ENCODE results near the gene FAM78A.

The FAM78A gene

DNA sequence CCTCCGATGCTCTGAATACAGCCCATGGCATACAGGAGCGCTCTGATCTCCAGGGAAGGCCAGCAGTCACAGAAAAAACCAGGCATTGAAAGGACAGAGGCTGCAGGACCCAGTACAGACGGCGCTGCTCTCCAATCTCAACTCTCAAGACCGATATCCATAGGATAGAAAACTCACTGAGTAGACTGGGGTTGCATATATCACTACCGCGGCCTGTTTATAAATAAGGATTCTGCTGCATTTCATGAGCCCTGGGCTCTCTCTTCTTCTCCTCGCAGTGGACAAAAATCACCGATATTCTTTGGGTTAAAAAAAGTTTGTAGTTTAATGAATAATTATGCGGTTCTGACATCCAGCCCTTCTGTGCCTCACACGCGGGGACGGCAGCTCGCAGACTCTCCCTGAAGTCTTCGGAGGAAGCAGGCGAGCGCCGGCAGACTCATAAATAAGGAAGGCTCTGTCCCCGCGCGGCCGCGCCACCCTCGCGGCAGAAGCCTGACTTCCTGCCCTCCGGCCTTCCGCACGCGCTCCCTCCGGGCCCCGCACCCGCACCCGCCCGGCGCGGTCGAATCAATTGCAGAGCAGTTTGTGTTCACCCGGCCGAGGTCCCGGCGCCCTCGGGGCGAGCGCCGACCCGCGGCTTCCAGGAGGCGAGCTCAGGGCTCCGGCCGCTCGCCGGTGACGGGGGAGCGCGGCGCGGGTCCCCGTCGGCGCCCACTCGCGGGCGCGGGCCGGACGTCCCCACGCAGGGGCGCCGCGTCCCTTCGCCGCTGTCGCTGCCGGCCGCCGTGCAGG lies at the start of gene FAM78A:
FAM78A (minus strand) TSS at position 417 of the 795 bp plus-strand sequence; CDS start at position 86, 331 bp downstream.
- DNase-seq = peak; percentile 69

GRCh38 chr9:131324736-131325679 lies 48.7 kb upstream of the FAM78A start:
- no peak for DNase-seq

GRCh38 chr9:131323629-131324028 lies 47.3 kb upstream of the FAM78A start:
- no peak for DNase-seq

- DNase-seq = no peak
These were observed 43.8 kb upstream of the FAM78A start for GRCh38 chr9:131320031-131320685.

GRCh38 chr9:131319486-131319885 lies 43.2 kb upstream of the FAM78A start:
- DNase-seq = no peak

DNA sequence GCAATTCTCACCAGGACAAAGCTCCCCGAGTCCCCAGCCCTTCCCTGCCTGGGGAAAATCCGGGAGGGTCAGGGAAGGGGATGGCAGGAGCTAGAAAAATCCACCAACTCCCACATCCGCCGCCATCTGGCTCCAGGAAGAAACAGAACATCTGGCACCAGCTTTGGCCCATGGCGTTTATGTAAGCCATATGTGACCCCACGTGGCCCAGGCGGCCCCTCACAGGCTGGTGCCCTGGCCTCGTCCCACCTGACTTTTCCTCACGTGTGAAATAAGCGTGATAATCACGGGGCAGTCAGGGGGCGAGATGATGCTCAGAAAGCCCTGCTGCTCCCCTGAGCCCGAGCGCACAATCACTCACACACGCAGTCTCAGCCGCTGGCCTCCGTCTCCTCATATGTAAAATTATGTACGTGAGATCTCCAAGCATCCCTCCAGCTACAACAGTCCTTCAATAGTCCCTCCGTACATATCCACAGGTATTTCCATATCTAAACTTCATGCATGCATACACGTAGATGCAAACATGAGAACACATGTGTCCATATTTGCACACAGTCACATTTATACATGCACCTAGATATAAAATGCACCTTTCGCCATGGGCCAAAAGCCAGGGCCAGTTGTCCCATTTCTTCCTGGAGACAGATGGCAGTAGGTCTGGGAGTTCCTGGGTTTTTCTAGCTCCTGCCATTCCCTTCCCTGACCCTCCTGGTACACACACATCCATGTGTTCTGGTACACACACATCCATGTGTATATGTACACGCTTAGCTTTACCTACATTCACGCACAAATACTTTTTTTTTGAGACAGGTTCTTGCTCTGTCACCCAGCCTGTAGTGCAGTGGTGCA lies 42.1 kb upstream of the FAM78A start:
- DNase-seq = no peak

DNA sequence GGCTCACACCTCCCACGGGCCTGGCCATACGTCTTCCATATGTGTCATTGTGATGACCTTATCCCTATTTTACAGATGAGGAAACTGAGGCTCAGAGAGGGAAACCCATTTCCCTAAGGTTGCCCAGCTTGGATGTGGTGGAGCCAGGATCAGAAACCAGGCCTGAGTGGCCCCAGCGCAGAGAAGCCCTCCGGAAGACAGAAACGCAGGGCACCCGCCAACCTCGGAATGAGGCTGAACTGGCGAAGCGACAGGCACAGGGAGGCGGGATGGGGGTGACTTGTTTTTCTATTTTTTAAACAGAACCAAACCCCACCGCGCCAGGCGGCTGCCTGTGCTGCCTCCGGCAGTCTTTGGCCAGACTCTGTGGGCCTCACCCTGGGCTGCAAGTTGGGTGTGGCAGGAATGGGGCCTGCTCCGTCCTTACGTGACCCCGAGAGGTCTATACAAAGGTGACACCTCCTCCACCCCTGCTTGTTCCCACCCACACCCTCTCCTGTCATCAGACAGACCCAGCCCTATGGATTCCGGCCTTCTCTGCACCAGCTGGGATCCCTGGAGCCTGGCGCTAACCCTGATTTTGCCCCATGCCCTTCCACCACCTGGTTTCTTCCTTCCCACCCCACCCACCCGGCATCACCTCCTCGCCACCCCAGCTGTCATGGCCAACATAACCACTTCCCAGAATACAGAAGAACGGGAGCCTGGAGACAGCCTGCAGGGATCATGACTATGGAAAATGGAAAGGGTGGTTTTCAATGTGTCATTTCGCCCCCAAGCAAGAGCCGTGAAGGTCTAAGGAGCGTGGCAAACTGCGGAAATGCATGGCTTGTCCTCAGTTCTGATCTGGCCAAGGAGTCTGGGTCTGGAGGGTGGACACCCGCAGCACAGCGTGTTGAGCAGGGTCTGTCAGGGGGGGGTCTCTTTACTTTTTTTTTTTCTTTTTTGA lies 36.8 kb upstream of the FAM78A start:
- DNase-seq = no peak

GRCh38 chr9:131312246-131312645 lies 35.9 kb upstream of the FAM78A start:
- DNase-seq = no peak

DNA sequence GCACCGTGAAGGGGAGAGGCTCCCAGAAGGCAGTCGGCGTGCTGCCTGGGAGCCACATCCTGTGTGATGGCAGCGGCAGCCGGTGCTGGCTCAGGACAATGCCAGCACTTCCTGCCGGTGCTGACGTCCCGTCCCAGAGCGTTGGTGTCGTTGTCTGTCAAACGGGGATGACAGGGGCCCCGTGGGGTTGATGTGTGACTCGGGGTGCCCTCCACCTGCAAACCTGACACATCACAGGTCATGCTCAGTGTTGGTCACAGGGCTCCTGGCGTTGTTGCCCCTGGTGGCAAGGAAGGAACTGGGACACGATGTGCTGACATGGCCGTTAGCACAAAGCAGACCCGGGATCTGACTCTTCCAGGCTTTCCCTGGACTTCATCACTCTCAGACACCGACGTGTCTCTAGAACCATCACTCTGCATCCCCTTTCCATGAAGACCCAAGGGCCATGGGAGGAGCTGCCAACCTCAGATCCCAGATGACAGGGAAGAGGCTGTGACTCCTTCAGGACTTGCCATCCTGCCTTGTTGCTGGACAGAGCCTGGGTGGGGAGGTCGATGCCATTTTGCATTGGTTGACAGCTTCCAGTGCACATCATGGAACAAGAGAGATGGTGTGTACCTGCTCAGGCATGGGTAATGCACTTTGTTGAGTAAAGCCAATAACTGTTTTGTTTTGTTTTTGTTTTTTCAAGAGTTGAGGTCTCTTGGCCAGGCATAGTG lies 34.7 kb upstream of the FAM78A start:
- DNase-seq = peak; percentile 76

DNA sequence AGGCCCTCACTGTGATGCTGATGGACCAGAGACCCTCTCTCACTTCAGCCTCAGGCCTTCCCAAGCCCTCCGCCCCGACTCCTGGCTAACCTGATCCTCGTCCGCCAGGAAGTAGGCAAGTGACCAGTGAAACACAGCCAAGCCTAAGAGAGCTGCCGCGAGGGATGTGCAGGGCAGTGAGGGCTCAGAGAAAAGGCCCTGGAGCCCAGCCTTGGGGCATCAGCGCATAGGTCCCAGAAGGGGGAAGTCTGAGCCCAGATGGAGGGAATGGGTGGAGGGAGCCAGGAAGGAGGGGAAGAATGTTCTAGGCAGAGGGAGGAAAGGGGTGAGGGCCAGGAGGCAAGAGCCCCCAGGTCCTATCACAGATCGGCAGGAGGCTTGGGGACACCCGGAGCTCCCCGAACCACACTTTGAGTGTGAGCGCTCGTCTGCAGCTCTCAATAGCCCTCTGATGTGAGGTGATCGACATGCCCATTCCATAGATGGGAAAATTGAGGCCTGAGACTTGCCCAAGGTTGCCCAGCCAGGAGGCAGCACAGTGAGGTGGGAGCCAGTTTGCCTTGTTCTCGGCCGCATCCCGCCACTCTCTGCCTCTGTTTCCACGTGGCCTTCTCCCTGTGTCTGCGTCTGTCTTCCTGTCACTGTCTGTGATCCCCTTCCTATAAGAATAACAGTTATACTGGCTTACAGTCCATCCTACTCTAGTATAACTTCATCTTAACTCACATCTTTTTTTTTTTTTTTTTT lies 33.4 kb upstream of the FAM78A start:
- DNase-seq = no peak

DNA sequence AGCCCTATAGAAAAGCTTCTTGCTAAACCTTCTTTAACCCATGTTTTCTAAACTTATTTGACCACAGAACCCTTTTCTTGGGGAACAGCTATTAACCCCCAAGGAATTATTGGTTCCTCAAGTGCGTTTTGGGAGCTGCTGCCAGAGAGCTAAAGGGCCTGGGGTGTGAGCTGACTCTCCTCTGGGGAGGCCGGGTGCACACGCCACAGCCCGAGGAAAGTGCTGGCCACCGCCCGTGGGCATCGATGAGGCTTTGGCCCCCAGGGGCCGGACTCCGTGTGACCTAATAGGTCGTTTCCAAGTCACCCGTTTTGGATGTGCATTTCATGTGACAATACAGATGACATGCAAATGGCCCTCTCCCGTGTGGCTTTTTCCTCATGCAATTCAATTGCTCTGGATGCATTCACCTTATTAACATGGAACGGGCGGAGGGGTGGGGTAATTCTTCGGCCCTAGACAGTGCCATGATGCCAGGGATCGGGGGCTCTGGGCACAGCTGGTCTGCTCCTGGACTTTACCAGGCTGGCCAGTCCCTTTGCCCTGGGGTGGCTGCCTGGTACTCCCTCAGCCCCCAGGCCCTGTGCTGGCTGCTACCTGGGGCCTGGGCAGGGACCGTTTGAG lies 32.7 kb upstream of the FAM78A start:
- DNase-seq = no peak

- no peak for DNase-seq
These were observed 32.1 kb upstream of the FAM78A start for GRCh38 chr9:131308452-131308851.

DNA sequence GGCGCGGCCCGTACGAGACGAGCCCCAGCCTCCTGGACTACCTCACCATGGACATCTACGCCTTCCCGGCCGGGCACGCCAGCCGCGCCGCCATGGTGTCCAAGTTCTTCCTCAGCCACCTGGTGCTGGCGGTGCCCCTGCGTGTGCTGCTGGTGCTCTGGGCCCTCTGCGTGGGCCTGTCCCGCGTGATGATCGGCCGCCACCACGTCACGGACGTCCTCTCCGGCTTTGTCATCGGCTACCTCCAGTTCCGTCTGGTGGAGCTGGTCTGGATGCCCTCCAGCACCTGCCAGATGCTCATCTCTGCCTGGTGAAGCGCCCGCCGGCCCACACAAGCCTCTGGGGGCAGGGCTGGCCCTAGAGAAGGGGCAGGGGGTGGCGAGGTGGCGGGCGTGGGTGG lies 31.7 kb upstream of the FAM78A start:
- no peak for DNase-seq

- DNase-seq = no peak
These were observed 30.2 kb upstream of the FAM78A start for GRCh38 chr9:131306397-131307004.

DNA sequence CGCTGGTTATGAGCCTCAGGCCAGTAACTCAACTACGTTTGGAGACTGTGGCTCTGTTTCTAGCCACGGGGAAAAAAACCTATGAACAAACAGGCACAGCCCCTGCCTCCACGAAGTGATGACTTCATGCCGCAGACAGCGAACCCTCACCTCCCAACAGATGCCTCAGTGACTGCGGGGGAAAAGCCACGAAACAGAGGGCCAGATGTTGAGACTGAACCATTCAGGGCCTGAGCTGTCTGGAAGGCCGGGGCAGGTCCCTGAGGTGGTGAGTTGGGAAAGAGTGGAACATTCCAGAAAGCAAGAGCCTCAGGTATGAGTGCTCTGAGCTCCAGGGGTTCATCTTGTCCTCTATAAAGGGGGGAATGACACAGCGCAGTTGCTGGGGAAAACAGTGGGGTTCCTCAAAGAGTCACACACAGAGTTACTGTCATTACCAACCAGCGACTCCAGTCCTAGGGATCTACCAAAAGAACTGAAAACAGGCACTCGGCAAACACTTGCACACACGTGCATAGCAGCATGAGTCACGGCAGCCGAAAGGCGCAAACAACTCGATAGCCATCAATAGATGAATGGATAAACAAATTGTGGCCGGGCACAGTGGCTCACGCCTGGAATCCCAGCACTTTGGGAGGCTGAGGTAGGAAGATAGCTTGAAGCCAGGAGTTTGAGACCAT lies 28.5 kb upstream of the FAM78A start:
- no peak for DNase-seq

- DNase-seq = no peak
These were observed 27.3 kb upstream of the FAM78A start for GRCh38 chr9:131303381-131304321.
